Astrocyte (in vitro differentiated cells and primary cell): Measurements from ENCODE around the gene PLEKHM3.

Experiments used
- EZH2 ChIP-seq: IDR thresholded peaks from 2 replicates; pipeline ENCODE4 v1.6.1; 2012; ENCODE audit warnings: mild to moderate bottlenecking, low read length, inconsistent platforms; ENCODE audit not compliant: insufficient read depth
- TF ChIP-seq, protein P1 (sequence below): IDR thresholded peaks from 2 replicates; pipeline ENCODE4 v1.5.1; 2011; ENCODE audit warnings: low read depth, mild to moderate bottlenecking, inconsistent platforms, low read length, moderate library complexity; ENCODE audit not compliant: insufficient read depth

DNA sequence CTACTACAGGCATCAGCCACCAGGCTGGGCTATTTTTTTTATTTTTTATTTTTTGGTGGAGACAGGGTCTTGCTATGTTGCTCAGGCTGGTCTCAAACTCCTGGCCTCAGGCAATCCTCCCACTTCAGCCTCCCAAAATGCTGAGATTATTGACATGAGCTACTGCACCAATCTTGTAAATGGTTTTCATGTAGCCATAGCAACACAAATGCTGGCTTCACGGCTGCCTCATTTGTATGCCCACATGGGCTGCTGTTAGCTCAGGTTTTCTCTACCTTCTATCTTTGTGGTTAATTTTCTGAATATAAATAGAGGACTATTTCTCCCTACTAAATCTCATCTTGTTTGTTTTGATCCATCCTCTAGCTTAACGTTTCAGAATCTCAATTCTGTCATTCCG is 58.2 kb downstream of the PLEKHM3 start:
- TF ChIP-seq, protein P1, sequence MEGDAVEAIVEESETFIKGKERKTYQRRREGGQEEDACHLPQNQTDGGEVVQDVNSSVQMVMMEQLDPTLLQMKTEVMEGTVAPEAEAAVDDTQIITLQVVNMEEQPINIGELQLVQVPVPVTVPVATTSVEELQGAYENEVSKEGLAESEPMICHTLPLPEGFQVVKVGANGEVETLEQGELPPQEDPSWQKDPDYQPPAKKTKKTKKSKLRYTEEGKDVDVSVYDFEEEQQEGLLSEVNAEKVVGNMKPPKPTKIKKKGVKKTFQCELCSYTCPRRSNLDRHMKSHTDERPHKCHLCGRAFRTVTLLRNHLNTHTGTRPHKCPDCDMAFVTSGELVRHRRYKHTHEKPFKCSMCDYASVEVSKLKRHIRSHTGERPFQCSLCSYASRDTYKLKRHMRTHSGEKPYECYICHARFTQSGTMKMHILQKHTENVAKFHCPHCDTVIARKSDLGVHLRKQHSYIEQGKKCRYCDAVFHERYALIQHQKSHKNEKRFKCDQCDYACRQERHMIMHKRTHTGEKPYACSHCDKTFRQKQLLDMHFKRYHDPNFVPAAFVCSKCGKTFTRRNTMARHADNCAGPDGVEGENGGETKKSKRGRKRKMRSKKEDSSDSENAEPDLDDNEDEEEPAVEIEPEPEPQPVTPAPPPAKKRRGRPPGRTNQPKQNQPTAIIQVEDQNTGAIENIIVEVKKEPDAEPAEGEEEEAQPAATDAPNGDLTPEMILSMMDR, result no peak
- no peak for TF ChIP-seq EZH2
